LNCAP (cell line): ENCODE data around the gene ANKRD44.
A peak's percentile ranks its signal among the peaks of the same experiment; 100 is the strongest.

Experiments used
- TF ChIP-seq, protein P1 (sequence below): fragments of 450-650 bp; IDR thresholded peaks from 2 replicates; pipeline ENCODE4 v1.5.1; 2017; ENCODE audit warnings: mild to moderate bottlenecking

ANKRD44 gene

DNA sequence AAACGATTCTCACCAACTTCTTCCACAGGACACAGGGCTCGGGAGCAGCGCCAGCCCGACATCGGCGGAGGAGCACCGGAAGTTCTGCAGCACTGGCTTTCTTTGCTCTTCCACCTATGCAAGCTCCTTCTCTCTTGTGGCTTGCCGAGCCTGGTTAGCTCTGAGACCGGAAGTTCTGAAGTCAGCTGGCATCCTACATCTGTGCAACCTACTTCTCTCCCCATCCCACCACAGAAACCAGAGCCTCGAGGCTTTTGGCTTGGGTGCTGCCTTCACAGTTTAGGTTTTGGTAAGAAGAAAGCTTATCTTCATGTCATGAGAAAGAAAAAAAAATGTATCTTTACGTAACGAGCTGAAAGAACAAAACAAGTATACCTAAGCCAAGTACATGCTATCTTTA is 111.7 kb downstream of the ANKRD44 start:
- TF ChIP-seq, protein P1, sequence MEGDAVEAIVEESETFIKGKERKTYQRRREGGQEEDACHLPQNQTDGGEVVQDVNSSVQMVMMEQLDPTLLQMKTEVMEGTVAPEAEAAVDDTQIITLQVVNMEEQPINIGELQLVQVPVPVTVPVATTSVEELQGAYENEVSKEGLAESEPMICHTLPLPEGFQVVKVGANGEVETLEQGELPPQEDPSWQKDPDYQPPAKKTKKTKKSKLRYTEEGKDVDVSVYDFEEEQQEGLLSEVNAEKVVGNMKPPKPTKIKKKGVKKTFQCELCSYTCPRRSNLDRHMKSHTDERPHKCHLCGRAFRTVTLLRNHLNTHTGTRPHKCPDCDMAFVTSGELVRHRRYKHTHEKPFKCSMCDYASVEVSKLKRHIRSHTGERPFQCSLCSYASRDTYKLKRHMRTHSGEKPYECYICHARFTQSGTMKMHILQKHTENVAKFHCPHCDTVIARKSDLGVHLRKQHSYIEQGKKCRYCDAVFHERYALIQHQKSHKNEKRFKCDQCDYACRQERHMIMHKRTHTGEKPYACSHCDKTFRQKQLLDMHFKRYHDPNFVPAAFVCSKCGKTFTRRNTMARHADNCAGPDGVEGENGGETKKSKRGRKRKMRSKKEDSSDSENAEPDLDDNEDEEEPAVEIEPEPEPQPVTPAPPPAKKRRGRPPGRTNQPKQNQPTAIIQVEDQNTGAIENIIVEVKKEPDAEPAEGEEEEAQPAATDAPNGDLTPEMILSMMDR = no peak

DNA sequence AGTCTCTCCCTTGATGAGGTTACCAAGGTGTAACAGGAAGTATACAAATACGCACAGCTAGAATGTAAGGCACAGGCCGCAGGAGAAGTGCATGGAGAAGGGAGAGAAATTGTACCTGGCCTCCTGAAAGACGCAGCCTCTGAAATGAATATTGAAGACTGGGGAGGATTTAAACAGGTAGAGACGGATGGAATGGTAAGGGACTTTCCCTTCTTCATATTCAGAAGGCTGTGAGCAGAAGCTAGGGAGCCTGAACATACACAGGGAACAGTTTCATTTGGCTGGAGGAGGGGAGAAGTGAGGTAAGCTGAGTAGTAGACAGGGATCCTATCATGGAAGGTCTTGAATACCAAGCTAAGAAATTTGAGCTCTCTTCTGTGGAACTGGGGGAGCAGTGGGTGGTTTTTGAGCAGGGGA is 112.7 kb downstream of the ANKRD44 start:
- TF ChIP-seq, protein P1 = no peak

DNA sequence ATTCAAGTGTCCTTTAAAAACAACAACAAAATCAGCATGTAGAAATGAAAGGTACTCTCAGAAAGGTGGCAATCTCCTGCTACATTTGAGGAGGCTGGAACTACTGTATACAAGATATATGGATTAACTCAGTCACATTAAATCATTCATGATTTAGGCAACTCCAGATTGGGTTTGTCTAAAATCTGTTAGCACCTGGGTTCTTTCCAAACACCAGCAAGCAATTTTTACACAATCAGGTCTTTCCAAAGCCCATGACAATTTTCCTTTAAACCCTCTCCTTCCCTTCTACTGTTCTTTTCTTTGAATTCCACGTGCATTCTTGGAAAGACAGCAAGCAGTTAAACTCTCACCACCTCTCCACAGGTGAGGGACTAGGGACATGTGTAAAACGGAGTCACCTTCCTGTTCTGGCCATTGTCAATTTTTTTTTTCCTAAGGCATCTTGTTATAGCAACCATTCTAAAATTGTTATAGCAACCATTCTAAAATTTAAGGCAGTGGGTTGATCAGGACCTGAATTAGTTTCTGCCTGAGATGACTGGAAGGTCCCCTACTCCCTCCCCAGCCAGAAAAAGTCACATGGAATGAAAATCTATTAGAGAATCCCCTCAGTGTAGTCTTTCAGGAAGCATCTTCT is 113.9 kb downstream of the ANKRD44 start:
- TF ChIP-seq, protein P1 = no peak

DNA sequence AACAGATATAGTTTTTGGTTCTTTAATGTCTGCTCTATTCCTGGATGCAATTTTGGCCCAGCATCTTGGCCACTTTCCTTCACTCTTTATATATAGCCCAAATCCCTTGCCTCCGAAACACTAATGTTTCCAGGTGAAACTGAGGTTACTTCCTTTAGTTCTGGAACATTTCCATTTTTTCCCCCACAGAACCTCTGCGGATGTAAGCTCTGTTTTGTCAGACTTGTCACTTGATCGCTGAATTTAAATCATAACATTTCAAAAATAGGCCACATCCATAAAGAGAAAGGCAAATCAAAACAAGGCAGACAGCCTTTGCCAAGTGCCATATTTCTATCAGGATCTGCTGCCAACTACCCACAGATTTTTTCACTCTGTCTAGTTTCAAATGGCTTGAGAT is 115.1 kb downstream of the ANKRD44 start:
- TF ChIP-seq, protein P1 = no peak

DNA sequence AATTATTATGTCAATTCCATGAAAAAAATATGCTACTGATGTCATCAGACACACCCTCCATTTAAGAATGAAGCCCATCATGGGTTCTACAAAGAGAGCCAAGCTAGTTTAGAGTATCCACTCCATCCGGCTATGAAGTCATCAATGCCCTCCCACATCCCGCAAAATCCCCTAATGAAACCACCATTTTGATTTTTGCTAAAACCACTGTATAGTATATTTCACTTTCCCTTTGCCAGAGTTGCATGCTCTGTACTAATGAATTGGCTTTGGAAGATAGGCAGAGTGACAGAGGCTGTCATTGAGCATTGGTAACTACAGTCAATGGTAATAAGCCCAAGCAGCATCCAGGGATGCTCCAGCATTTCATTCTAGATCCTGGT is 118.6 kb downstream of the ANKRD44 start:
- TF ChIP-seq, protein P1 = no peak

DNA sequence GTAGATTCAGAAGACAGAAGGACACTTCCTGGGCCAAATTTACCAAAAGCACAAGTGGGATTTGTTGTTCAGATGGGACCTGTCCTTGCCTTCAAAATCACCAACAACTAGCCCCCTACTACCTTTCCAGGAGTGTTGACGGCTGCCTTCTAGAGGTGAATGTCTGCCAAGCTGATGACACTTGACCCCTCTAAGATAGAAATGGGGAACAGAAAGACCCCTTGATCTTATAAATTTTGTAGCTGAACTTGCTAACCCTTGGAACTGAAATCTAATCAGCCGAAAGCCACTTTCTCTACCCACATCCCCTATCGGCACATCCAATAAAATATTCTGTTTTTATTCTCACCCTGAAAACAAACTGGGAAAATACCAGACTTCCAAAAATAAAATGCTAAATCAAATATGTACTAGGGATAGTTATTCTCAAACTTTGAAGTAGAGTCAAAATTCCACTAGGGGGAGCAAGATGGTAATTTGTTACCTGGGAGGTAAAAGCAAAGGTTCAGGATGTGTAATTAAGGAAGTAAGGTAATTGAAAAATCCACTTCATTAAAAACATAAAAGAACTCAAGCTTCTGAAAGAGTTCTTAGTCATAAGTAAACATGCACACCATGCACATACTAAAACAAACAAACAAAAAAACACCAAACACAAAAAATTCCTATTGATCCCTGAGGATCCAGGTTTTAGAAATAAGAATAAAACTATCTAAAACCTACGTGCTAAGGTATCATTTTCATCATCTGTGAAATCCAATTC is 119.2 kb downstream of the ANKRD44 start:
- TF ChIP-seq, protein P1 = peak; percentile 64

DNA sequence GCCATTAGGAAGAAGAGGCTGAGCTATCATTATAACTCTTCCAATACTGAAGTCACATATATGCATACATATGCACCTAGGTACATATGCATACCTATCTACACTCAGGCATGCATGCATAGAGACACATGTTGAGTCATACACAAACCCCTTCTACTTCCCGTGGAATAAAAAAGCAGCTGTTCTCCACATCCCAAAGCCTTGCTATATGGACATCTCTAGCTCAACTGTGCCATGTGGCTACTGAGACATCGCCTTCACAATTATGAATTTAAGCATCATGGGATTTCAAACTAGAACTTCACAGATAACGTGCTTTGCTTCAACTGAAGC is 120.5 kb downstream of the ANKRD44 start:
- TF ChIP-seq, protein P1 = no peak
